SK-N-SH (cell line): ENCODE results near the gene RNF19B.
A peak's percentile ranks its signal among the peaks of the same experiment; 100 is the strongest.

Source experiments
- CHD2 ChIP-seq: fragments of 150-350 bp; IDR thresholded peaks from 2 replicates; pipeline ENCODE4 v1.6.1; 2018; ENCODE audit warnings: low read length; ENCODE audit not compliant: partially characterized antibody
- CTCF ChIP-seq: fragments of 200-600 bp; sonication (generic); IDR thresholded peaks from 2 replicates; pipeline ENCODE4 v1.6.1; 2017; ENCODE audit warnings: antibody characterized with exemption, mild to moderate bottlenecking, moderate library complexity
- EP300 ChIP-seq, 2 experiments: IDR thresholded peaks; 2 replicates each; pipeline versions ENCODE4 v1.4.0 to v1.6.1; 2012; ENCODE audit warnings: borderline replicate concordance in 1 of 2, low read depth in 1 of 2, low read length in 1 of 2
- FOXM1 ChIP-seq: IDR thresholded peaks from 2 replicates; pipeline ENCODE4 v1.4.0; 2012; ENCODE audit warnings: low read depth, mild to moderate bottlenecking
- MAX ChIP-seq: IDR thresholded peaks from 2 replicates; pipeline ENCODE4 v1.4.0; 2012; ENCODE audit warnings: low read depth
- POLR2AphosphoS5 ChIP-seq: IDR thresholded peaks from 2 replicates; pipeline ENCODE4 v1.6.1; 2012; ENCODE audit warnings: low read depth, low read length
- RCOR1 ChIP-seq: fragments of 150-350 bp; IDR thresholded peaks from 2 replicates; pipeline ENCODE4 v1.6.1; 2017; ENCODE audit warnings: antibody characterized with exemption, low read length
- RFX5 ChIP-seq: IDR thresholded peaks from 2 replicates; pipeline ENCODE4 v1.6.1; 2012; ENCODE audit warnings: mild to moderate bottlenecking, improper control_type of control experiment, low read length
- TAF1 ChIP-seq: IDR thresholded peaks from 2 replicates; pipeline ENCODE4 v1.6.1; 2012; ENCODE audit warnings: low read depth, mild to moderate bottlenecking, low read length, moderate library complexity, borderline replicate concordance
- YY1 ChIP-seq: IDR thresholded peaks from 2 replicates; pipeline ENCODE4 v1.4.0; 2012; ENCODE audit warnings: low read depth, mild to moderate bottlenecking

GRCh38 chr1:32928285-32928684 is 36.3 kb downstream of the RNF19B start:
- no peak for TF ChIP-seq YY1
- TF ChIP-seq CTCF: no peak
- TF ChIP-seq POLR2AphosphoS5: no peak
- no peak for TF ChIP-seq FOXM1
- no peak for TF ChIP-seq EP300 (IDR thresholded peaks at IDR 0.05; ENCODE audit: borderline replicate concordance in 1 of 2, low read depth in 1 of 2, low read length in 1 of 2)
- peak; percentile 17; the same call in 1 of the 2 replicates for TF ChIP-seq RCOR1
- no peak for TF ChIP-seq CHD2
- TF ChIP-seq RFX5: no peak
- TF ChIP-seq TAF1: no peak
- TF ChIP-seq MAX: no peak
